Breast epithelium (tissue), 4 donors: ENCODE data around the gene ZSCAN1. TPM values are rescaled to one million over a fixed set of nuclear protein-coding genes. Genes with fewer than 3 reads are reported as not detected.
A peak's percentile ranks its signal among the peaks of the same experiment; 100 is the strongest.

ENCODE experiments used
- DNase-seq, 2 donors: peaks; one replicate each; pipeline ENCODE4 v3.0.0-alpha.2; 2019; ENCODE audit warnings: low spot score in 2 of 2
- H3K27ac ChIP-seq, 2 donors: fragments of 200-600 bp; sonication (generic) in 1 of 2; one replicate each; pipeline ENCODE4 v1.5.1; 2016 to 2019; ENCODE audit warnings: mild to moderate bottlenecking in 1 of 2
- H3K27me3 ChIP-seq, 2 donors: fragments of 200-600 bp; sonication (generic) in 1 of 2; one replicate each; pipeline versions ENCODE4 v1.5.1 to v1.6.0; 2017 to 2019; ENCODE audit warnings: control low read depth in 1 of 2, mild to moderate bottlenecking in 1 of 2
- H3K36me3 ChIP-seq: fragments of 200-600 bp; one replicate; pipeline ENCODE4 v1.5.1; 2019
- H3K4me1 ChIP-seq, 2 donors: fragments of 200-600 bp; sonication (generic); one replicate each; pipeline ENCODE4 v1.5.1; 2016 to 2019; ENCODE audit warnings: control low read depth in 1 of 2
- H3K4me3 ChIP-seq, 3 donors: fragments of 200-600 bp; sonication (generic); 1 replicate in 2 of 3; 2 replicates in 1 of 3; pipeline ENCODE4 v1.5.1; 2016 to 2019; ENCODE audit warnings: mild to moderate bottlenecking in 3 of 3, moderate library complexity in 2 of 3
- H3K9me3 ChIP-seq, 2 donors: fragments of 200-600 bp; sonication (generic) in 1 of 2; one replicate each; pipeline ENCODE4 v1.5.1; 2016 to 2019; ENCODE audit warnings: control low read depth in 1 of 2
- POLR2A ChIP-seq: fragments of 450-650 bp; IDR thresholded peaks from one replicate; pipeline ENCODE4 v1.6.1; 2016; ENCODE audit warnings: antibody characterized with exemption, mild to moderate bottlenecking, moderate library complexity
- POLR2AphosphoS5 ChIP-seq, 3 donors: sonication (generic); formaldehyde crosslinking; IDR thresholded peaks; one replicate each; pipeline ENCODE4 v1.6.1; 2017; ENCODE audit warnings: antibody characterized with exemption in 3 of 3
- intact Hi-C: fragments of 100-400 bp; cut with DNase I; formaldehyde crosslinking; loops from one replicate; pipeline ENCODE4 v1.15.1; 2023; ENCODE audit warnings: low total_unique reads
- total RNA-seq, 3 donors: library from RNA; depleted of rRNA; stranded (reverse); fragments of >200 nt; gene quantifications; one replicate each; pipeline ENCODE4 v1.1.0, GENCODE V29; 2016
- TF ChIP-seq, protein P1 (sequence below), 3 donors: fragments of 450-650 bp; IDR thresholded peaks; one replicate each; pipeline ENCODE4 v1.5.1; 2016 to 2017; ENCODE audit warnings: antibody characterized with exemption in 3 of 3, mild to moderate bottlenecking in 3 of 3, moderate library complexity in 3 of 3

Gene ZSCAN1
- total RNA-seq, 3 donors from 2014 or later = 1.3 TPM; not detected in 2

DNA sequence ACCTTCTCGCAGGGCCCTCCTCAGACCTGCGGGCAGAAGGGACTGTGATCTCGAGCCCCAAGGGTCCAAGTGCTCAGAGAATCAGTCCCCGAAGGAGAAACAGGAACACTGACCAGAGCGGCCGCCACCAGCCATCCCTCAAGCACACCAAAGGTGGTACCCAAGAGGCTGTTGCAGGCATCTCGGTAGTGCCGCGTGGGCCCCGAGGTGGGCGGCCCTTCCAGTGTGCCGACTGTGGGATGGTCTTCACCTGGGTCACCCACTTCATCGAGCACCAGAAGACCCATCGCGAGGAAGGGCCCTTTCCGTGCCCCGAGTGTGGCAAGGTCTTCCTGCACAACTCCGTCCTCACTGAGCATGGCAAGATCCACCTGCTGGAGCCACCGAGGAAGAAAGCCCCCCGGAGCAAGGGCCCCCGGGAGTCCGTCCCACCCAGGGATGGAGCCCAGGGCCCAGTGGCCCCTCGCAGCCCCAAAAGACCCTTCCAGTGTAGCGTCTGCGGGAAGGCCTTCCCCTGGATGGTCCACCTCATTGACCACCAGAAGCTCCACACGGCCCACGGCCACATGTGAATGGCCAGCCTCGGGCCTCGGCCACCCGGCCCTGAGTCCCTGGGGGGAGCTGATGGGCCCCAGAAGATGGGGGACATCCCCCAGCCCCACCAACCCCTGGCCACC is 19.8 kb downstream of the ZSCAN1 start:
- Histone ChIP-seq H3K27me3 (no peaks in the 10 kb centered on the region), H3K36me3 (no peaks in the 10 kb centered on the region), H3K4me3 (no peak overlapping the region), H3K27ac (no peak overlapping the region), H3K4me1 (no peaks in the 10 kb centered on the region), H3K9me3 (peaks cover 20 to 49% of the 10 kb centered on the region in 2 donors)
- DNase-seq = no peak
- TF ChIP-seq, protein P1, sequence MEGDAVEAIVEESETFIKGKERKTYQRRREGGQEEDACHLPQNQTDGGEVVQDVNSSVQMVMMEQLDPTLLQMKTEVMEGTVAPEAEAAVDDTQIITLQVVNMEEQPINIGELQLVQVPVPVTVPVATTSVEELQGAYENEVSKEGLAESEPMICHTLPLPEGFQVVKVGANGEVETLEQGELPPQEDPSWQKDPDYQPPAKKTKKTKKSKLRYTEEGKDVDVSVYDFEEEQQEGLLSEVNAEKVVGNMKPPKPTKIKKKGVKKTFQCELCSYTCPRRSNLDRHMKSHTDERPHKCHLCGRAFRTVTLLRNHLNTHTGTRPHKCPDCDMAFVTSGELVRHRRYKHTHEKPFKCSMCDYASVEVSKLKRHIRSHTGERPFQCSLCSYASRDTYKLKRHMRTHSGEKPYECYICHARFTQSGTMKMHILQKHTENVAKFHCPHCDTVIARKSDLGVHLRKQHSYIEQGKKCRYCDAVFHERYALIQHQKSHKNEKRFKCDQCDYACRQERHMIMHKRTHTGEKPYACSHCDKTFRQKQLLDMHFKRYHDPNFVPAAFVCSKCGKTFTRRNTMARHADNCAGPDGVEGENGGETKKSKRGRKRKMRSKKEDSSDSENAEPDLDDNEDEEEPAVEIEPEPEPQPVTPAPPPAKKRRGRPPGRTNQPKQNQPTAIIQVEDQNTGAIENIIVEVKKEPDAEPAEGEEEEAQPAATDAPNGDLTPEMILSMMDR (IDR thresholded peaks at IDR 0.05) = no peak
- intact Hi-C loops = no loop called here

DNA sequence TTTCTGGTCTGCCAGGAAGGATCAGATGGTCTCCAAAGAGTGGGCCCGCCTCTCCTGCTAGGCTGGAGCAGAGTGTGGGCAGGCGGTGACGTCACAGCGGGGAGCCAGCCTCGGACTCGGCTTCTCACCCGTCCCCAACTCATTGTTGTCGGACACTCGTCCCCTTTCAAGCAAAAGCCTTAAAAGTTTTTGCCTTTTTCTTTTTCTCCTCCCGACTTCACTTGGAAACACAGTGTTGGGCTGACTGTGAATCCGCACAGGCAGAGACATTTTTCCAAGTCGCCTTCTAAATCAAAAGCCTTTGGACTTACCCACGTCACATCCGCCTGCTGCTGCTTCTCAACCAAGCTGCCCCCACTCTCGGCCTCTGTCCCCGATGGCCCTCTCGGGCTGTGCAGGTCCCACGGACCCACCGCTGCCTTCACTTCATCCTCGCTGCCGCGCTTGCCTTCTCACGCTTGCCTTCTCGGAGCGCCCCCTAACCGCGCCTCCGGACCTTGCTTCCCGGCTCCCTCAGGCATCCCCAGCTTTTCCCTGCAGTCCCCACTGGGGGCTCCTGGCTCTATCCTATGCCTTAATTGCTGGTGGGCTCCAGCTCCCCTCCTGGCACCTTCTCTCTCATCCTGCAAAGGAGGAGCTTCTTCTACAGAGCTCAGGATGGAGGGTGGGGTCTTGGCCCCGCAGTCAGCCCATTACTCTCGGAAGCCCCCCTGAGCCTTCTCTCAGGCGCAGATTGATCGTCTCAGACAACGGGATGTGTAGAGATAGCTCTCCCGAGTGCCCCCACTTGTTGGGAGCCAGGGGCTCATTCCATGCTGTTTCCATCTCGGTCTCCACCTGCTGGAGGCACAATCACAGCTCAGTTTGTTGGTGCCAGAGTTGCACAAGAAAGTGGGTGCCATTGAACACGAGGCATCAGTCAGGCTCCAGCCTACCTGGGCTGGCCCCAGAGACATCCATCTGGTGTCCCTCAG is 21.4 kb downstream of the ZSCAN1 start:
- Histone ChIP-seq H3K27ac (peak overlapping the region; percentile 76 to 87), H3K27me3 (no peaks in the 10 kb centered on the region), H3K36me3 (no peaks in the 10 kb centered on the region), H3K9me3 (peaks cover 8 to 45% of the 10 kb centered on the region in 2 donors), H3K4me1 (no peaks in the 10 kb centered on the region), H3K4me3 (peak overlapping the region; percentile 28 to 72 (median 52))
- TF ChIP-seq POLR2A (no peak), POLR2AphosphoS5 (IDR thresholded peaks at IDR 0.05) (no peak)
- TF ChIP-seq, protein P1 (IDR thresholded peaks at IDR 0.05) = peak in 1 of 3 donors; percentile 21
- peak in 1 of 2 donors; percentile 36 for DNase-seq
- intact Hi-C loops = no loop called here

DNA sequence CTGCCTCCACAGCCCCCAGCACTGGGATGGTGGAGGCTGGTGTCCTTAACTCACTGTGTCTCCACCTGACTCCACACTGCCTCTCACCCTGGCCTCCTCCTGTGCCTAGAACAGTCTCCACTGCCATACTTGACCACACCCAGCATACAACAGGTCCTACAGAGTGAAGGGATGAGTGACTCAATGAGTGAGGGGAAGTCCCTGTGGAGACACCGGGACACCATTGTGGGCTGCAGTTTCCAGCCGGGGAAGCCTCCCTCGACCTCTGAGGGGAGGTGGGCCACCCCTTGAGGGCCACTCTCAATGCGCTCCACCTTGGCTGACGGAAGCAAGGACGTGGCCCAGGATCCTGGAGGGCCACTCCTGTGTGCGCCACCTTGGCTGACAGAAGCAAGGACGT is 22.4 kb downstream of the ZSCAN1 start:
- H3K4me1 ChIP-seq = no peaks in the 10 kb centered on the region
- TF ChIP-seq, protein P1 (IDR thresholded peaks at IDR 0.05) = no peak
- TF ChIP-seq POLR2AphosphoS5 (IDR thresholded peaks at IDR 0.05) (no peak), POLR2A (no peak)
- H3K27me3 ChIP-seq = no peaks in the 10 kb centered on the region
- intact Hi-C loops = no loop called here
- DNase-seq = no peak
- H3K36me3 ChIP-seq = no peaks in the 10 kb centered on the region
- no peak overlapping the region for H3K4me3 ChIP-seq
- H3K27ac ChIP-seq = no peak overlapping the region
- peaks cover 8 to 48% of the 10 kb centered on the region in 2 donors for H3K9me3 ChIP-seq

DNA sequence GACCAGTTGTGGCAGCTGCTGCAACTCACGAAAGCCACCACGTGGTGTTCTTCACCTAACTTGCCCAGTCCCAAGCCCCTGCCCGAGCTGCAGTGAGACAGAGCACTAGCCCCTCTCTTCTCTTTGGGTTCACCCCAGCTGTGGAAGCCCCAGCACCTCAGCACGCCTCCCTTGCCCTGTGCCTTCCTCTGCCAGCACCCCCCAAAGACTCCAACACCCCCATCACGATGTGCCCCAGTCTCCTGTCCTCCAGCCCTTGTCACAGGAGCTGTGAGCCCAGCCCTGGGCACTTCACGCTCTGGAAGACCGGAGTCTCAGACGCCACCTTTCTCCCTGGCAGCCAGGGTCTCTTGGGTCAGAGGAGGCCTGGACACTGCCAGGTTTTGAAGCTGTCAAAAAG is 23.0 kb downstream of the ZSCAN1 start:
- H3K4me1 ChIP-seq = no peaks in the 10 kb centered on the region
- H3K36me3 ChIP-seq = no peaks in the 10 kb centered on the region
- TF ChIP-seq POLR2AphosphoS5 (IDR thresholded peaks at IDR 0.05) (no peak), POLR2A (no peak)
- TF ChIP-seq, protein P1 (IDR thresholded peaks at IDR 0.05) = no peak
- H3K27ac ChIP-seq = no peak overlapping the region
- no peak overlapping the region for H3K4me3 ChIP-seq
- DNase-seq = no peak
- H3K9me3 ChIP-seq = peaks cover 9 to 50% of the 10 kb centered on the region in 2 donors
- no peaks in the 10 kb centered on the region for H3K27me3 ChIP-seq
- intact Hi-C loops = no loop called here

DNA sequence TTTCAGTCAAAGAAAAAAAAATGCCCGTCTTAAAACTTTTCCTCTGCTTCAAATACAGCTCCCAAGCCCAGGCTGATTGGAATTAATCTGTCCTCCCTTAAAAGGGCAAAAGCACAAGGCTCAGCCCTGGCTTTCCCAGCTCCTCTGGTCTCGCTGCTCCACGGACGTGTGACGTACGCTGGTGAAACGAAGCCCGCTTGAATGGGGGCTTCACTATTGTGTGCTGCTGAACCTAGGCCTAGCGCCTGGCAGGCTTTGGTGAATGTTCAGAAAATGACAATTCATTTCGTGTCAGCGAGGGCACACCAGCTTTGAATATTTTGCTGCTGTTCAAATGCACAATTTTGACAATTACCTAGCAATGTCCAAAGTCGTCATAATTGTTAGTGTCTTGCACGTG is 24.6 kb downstream of the ZSCAN1 start:
- DNase-seq = no peak
- H3K4me3 ChIP-seq = peak overlapping the region in 2 of 3 donors; percentile 70 to 94
- H3K36me3 ChIP-seq = no peaks in the 10 kb centered on the region
- H3K27me3 ChIP-seq = no peaks in the 10 kb centered on the region
- no peaks in the 10 kb centered on the region for H3K4me1 ChIP-seq
- intact Hi-C loops = no loop called here
- TF ChIP-seq, protein P1 (IDR thresholded peaks at IDR 0.05) = no peak
- TF ChIP-seq POLR2A = no peak
- TF ChIP-seq POLR2AphosphoS5 (IDR thresholded peaks at IDR 0.05) = no peak
- H3K9me3 ChIP-seq = peaks cover 24 to 42% of the 10 kb centered on the region in 2 donors
- H3K27ac ChIP-seq = peak overlapping the region; percentile 96 to 99
